ENCODE measurements around the gene ZNF57.
"Not testable (repeated sequence)": the region's sequence is repeated elsewhere in the genome, so short reads cannot be mapped to it uniquely, and the experiment has no call there.

ZNF57 gene

DNA sequence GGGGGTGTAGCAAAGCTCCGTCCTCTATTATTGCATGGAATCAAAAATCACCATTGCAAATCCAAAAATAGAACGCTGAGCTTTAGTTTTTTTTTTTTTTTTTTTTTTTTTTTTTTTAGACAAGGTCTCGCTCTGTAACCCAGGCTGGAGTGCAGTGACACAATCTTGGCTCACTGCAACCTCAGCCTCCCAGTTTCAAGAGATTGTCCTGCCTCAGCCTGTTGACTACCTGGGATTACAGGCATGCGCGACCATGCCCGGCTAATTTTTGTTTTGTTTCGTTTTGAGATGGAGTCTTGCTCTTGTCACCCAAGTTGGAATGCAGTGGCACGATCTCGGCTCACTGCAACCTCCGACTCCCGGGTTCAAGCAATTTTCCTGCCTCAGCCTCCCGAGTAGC is 59.4 kb downstream of the ZNF57 start:
- DNase-seq = no peak

DNA sequence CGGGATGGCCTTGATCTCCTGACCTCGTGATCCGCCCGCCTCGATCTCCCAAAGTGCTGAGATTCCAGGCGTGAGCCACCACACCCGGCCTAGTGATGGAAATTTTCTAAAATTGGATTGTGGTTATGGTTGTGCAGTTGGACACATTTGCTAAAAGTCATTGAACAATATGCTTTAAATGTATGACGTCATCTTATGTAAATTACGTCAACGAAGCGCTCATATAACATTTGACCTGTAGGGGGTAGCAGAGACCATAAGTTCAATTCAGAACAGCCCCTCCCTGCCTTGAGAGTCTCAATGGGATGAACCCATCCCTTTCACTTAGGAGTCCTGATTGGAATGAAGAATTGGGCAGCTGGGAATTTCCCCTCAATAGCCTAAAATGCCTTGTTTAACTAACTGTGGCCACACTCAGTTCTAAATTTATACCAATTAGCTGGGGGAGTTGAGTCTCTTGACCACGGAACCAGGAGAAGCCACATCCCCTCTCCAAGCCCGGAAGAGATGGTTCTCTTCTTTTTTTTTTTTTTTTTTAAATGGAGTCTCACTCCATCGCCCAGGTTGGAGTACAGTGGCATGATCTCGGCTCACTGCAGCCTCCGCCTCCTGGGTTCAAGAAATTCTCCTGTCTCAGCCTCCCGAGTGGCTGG is 61.4 kb downstream of the ZNF57 start:
- DNase-seq = peak; percentile 78

DNA sequence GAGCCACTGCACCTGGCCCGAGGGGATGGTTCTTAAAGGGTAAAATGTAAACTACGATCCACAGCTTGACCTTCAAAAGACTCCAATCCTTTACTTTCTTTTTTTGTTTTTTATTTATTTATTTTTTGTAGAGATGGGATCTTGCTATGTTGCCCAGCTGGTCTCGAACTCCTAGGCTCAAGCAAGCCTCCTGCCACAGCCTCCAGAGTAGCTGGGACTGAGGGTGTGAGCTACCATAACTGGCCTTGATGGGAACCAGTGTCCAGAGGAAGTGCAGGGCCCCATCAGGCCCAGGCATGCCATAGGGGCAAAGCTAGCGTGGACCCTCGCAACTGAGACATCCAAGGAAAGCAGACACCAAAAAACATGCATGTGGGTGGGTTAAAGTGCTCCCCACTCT is 62.4 kb downstream of the ZNF57 start:
- no peak for DNase-seq

DNA sequence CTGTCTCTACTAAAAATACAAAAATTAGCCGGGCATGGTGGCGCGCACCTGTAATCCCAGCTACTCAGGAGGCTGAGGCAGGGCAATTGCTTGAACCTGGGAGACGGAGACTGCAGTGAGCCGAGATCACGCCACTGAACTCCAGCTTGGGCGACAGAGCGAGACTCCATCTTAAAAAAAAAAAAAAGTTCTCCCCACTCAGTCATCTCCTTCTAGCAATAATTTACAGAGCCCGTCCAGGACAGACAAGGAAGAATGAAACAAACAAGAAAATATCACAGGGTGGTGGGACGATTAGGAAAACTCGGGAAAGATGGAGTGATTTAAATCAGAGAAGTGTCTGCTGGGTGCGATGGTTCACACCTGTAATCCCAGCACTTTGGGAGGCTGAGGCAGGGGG is 62.9 kb downstream of the ZNF57 start:
- not testable (repeated sequence) for DNase-seq

DNA sequence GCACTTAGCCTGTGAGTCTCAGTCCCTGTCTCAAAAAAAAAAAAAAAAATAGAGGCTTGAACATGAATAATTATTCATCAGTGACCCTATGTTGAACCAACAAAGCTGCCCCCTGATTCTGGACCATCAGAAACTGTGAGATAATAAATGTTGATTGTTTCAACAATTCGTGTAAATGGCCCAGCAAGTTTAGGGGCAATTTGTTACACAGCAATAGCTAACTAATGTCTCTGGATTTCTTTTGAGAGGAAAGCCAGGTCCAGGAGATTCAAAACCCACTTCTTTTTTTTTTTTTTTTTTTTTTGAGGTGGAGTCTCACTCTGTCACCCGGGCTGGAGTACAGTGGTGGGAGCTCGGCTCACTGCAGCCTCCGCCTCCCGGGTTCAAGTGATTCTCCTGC is 64.1 kb downstream of the ZNF57 start:
- DNase-seq = no peak

DNA sequence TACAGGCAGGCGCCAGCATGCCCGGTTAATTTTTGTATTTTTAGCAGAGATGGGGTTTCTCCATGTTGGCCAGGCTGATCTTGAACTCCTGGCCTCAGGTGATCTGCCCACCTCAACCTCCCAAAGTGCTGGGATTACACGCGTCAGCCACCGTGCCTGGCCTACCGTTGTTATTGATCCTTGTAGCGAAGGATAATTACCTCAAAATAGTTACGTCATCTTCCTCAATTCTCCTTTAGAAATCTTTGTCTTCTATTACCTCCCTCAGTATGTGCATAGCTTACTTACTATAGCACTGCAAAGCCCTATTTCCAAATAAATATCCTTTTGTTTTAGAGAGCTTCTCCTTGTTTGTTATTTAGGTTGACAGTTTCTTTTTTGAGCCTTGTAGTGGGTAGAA is 67.2 kb downstream of the ZNF57 start:
- no peak for DNase-seq

Measured in inflammatory macrophage treated with lipopolysaccharide for 4 hours (primary cell).